Endothelial cell (in vitro differentiated cells): ENCODE results near the gene GALNT2. TPM values are rescaled to one million over a fixed set of nuclear protein-coding genes. Genes with fewer than 3 reads are reported as not detected.

Source experiments
- DNase-seq: peaks from one replicate; pipeline ENCODE4 v3.0.0; 2021; ENCODE audit warnings: low spot score
- H3K27ac Mint-ChIP-seq: one replicate; pipeline ENCODE4 v1.8.0; 2021; ENCODE audit warnings: mixed read lengths, inconsistent platforms; ENCODE audit not compliant: unreplicated experiment
- H3K27me3 Mint-ChIP-seq: one replicate; pipeline ENCODE4 v1.8.0; 2021; ENCODE audit warnings: mild to moderate bottlenecking, moderate library complexity, mixed read lengths, inconsistent platforms; ENCODE audit not compliant: unreplicated experiment
- H3K36me3 Mint-ChIP-seq: one replicate; pipeline ENCODE4 v1.8.0; 2021; ENCODE audit warnings: mild to moderate bottlenecking, low read depth, mixed read lengths, inconsistent platforms; ENCODE audit not compliant: unreplicated experiment
- H3K4me1 Mint-ChIP-seq: one replicate; pipeline ENCODE4 v1.8.0; 2021; ENCODE audit warnings: mild to moderate bottlenecking, mixed read lengths, inconsistent platforms; ENCODE audit not compliant: unreplicated experiment
- H3K4me3 Mint-ChIP-seq: one replicate; pipeline ENCODE4 v1.8.0; 2021; ENCODE audit warnings: mild to moderate bottlenecking, mixed read lengths, inconsistent platforms; ENCODE audit not compliant: unreplicated experiment
- H3K9me3 Mint-ChIP-seq: one replicate; pipeline ENCODE4 v1.8.0; 2021; ENCODE audit warnings: mixed read lengths, inconsistent platforms; ENCODE audit not compliant: unreplicated experiment
- total RNA-seq: library from RNA; stranded (reverse); fragmentation: NEBNext Ultra II Directional; extraction: Animal tissue kit (Norgen Biotek cat#: 25700); gene quantifications from one replicate; pipeline ENCODE4 v1.2.1, GENCODE V29; 2021; ENCODE audit not compliant: unreplicated experiment
- TF ChIP-seq, protein P1 (sequence below): fragments of 200-600 bp; sonication (generic); IDR thresholded peaks from one replicate; pipeline ENCODE4 v1.5.0; 2021; ENCODE audit warnings: antibody characterized with exemption; ENCODE audit not compliant: unreplicated experiment

GALNT2 gene
- total RNA-seq, 1 donor from 2014 or later = 74.8 TPM

DNA sequence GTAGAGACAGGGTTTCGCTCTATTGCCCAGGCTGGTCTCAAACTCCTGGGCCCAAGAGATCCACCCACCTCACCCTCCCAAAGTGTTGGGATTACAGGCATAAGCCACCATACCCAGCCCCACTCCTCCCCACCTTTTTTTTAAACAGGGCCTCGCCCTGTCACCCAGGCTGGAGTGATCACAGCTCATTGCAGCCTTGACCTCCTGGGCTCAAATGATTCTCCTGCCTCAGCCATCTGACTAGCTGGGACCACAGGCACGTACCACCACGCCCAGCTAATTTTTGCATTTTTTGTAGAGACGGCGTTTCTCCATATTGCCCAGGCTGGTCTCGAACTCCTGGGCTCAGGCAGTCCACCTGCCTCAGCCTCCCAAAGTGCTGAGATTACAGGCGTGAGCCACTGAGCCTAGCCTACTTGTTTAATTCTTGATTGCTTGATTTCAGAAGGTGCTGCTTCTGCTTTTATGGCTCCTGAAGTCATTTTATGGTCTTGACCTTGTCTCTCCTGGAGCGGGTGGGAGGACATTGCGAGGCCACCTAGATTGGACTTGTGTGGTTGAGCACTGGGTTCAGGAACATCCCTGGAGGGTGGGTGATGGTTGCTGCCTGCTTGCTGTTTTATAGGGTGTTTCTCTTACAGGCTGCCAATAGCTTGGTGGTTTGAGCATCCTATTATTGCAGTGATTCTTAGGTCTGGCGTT is 81.9 kb downstream of the GALNT2 start:
- no peaks in the 10 kb centered on the region for H3K36me3 Mint-ChIP-seq
- H3K4me1 Mint-ChIP-seq = peaks cover 24% of the 10 kb centered on the region
- TF ChIP-seq, protein P1, sequence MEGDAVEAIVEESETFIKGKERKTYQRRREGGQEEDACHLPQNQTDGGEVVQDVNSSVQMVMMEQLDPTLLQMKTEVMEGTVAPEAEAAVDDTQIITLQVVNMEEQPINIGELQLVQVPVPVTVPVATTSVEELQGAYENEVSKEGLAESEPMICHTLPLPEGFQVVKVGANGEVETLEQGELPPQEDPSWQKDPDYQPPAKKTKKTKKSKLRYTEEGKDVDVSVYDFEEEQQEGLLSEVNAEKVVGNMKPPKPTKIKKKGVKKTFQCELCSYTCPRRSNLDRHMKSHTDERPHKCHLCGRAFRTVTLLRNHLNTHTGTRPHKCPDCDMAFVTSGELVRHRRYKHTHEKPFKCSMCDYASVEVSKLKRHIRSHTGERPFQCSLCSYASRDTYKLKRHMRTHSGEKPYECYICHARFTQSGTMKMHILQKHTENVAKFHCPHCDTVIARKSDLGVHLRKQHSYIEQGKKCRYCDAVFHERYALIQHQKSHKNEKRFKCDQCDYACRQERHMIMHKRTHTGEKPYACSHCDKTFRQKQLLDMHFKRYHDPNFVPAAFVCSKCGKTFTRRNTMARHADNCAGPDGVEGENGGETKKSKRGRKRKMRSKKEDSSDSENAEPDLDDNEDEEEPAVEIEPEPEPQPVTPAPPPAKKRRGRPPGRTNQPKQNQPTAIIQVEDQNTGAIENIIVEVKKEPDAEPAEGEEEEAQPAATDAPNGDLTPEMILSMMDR = no peak
- H3K27me3 Mint-ChIP-seq = no peaks in the 10 kb centered on the region
- no peaks in the 10 kb centered on the region for H3K9me3 Mint-ChIP-seq
- H3K27ac Mint-ChIP-seq = no peak overlapping the region
- no peak overlapping the region for H3K4me3 Mint-ChIP-seq
- no peak for DNase-seq

DNA sequence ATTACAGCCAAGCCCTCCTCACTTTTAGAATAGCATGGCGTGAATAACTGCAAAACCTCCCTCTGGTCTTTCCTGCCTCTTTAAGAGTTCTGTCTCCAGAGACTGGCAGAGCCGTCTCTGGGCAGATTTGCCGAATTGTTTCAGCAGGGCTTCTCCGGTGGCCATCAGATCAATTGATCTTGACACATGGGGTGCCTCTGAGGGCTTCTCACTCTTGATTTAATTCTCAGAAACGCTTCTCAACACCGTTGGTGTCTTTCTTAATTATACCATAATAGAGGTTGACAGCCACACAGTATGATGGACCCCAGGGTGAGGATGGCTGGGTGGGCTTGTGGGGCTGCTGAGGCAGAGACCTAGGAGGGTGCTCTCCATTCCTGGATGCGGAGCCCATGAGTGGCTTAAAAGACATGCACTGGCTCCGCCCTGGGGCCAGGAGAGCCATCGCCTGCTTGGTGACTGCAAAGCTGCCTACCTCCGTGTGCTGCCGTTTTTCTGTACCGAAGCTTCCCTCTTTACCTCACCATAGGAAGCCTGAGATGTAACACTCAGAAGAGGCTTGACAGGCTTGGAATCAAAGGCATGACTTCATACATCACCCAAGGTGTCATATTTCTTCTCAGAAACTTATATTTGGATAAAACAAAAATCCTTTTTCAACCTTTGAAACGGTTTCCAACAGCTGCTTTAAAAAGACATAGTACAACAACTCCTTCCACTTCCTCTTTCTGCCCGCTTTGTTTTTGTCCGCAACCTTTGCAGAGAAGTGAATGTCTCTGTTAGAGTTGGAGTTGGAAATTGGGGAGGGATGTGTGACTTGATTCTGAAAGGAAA is 82.9 kb downstream of the GALNT2 start:
- TF ChIP-seq, protein P1 = no peak
- DNase-seq = no peak
- Mint-ChIP-seq H3K4me3 (no peak overlapping the region), H3K27ac (no peak overlapping the region), H3K36me3 (no peaks in the 10 kb centered on the region), H3K9me3 (no peaks in the 10 kb centered on the region), H3K27me3 (no peaks in the 10 kb centered on the region), H3K4me1 (peaks cover 21% of the 10 kb centered on the region)

DNA sequence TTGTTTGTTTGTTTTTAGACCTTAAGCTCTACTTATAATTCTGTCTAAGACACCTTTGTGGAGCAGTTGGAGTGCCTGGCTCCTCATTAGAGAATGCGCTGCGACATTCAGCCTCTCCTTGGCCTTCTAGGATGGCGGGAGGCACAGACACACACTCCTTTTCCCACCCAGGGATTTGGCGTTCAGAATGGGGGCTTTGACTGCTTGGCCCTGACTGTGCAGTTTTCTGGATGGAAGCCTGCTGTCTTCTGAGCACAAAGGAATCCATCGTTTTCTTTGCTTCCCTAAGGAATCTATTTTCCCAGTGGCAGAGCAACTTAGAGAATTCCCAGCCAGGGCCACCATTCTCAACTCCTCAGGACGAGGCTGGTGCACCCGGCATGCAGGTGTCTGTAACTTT is 83.6 kb downstream of the GALNT2 start:
- H3K27me3 Mint-ChIP-seq = no peaks in the 10 kb centered on the region
- H3K36me3 Mint-ChIP-seq = no peaks in the 10 kb centered on the region
- no peak overlapping the region for H3K27ac Mint-ChIP-seq
- TF ChIP-seq, protein P1 = no peak
- no peak overlapping the region for H3K4me3 Mint-ChIP-seq
- no peak for DNase-seq
- H3K9me3 Mint-ChIP-seq = no peaks in the 10 kb centered on the region
- peaks cover 18% of the 10 kb centered on the region for H3K4me1 Mint-ChIP-seq

DNA sequence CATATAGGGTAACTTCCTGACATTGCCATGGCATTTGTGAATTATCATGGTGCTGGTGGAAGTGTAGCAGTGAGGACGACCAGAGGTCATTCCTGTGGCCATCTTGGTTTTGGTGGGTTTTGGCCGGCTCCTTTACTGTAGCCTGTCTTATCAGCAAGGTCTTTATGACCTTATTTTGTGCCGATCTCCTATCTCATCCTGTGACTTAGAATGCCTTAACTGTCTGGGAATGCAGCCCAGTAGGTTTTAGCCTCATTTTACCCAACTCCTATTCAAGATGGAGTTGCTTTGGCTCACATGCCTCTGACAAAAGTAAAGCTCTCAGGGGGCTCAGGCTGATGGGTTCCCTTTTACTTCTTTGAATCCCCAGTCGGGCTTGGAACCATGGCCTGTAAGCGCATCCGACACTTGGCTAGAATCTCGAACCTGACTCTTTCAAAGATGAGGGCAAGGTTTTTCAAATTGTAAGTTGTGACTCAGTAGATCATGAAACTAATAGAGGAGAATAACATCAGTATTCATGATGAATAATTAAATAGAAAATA is 85.0 kb downstream of the GALNT2 start:
- Mint-ChIP-seq H3K27me3 (no peaks in the 10 kb centered on the region), H3K4me3 (no peak overlapping the region), H3K36me3 (peaks cover 3% of the 10 kb centered on the region), H3K9me3 (no peaks in the 10 kb centered on the region), H3K27ac (no peak overlapping the region), H3K4me1 (peaks cover 10% of the 10 kb centered on the region)
- TF ChIP-seq, protein P1 = no peak
- DNase-seq = no peak
